ENCODE measurements around the gene SLC10A7. TPM values are rescaled to one million over a fixed set of nuclear protein-coding genes. Genes with fewer than 3 reads are reported as not detected.

SLC10A7 gene
- total and polyA plus RNA-seq, 2 donors (not counting 1 experiment from before 2014, with no cell fraction given): 5.7 to 18.3 TPM

DNA sequence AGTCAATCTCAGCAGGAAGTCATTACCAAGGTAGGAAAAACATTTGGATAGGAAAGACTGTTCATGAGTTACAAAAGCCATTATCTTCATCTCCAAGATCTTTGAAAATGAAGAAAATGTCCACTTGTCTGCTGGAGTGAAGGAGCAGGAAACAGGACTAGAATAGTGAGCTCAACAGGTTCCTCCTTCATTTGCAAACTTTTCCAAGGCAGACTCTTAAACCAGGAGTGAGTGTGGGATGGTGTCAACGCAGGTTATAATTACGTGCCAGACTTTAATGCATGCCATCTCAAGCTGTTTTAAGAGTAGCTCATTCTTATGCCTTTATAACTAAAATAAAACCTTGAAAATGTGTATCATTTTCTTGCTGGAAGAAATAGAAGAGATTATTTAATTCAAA is 310.9 kb downstream of the SLC10A7 start:
- no peak for ATAC-seq (ENCODE audit: low read depth)

DNA sequence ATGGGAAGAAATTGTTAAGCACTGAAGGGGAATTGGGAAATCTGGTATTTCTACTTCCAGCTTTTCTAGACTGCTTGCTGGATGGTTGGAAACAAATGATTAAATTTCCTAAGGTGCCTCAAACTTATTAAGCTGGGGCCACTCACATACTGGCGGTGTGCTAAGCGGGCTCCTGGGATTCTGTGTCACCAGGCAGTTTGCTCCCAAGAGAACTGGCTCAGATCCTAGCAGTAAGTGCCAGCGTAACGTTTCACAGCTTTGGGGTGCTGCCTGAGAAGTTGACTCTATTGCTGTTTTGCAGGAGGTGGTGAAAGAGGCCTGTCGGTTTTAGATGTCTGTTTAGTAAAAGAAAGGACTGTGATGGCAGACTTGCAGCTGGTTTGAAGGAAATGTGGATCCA is 314.3 kb downstream of the SLC10A7 start:
- DNase-seq: no peak
- intact Hi-C loops (cut with micrococcal nuclease): no loop called here
- Histone ChIP-seq H3K27ac (ENCODE audit: low read length in 2 of 2) (no peak overlapping the region), H3K9me3 (ENCODE audit: control extremely low read depth in 1 of 3, control insufficient read depth in 2 of 3, insufficient read depth in 1 of 3, low read length in 2 of 3) (peaks cover 0 to 1% (median 0%) of the 10 kb centered on the region in 3 donors), H4K20me1 (ENCODE audit: control insufficient read depth, insufficient read depth, low read length, poor library complexity, severe bottlenecking) (no peaks in the 10 kb centered on the region), H2AFZ (ENCODE audit: insufficient read depth, low read depth, low read length, poor library complexity, severe bottlenecking) (no peak overlapping the region), H3K36me3 (replicated peaks in 1 of 2; ENCODE audit: control extremely low read depth in 1 of 2, control insufficient read depth in 1 of 2, extremely low read depth in 1 of 2, insufficient read depth in 2 of 2, low read length in 1 of 2) (peaks cover 3 to 6% of the 10 kb centered on the region in 2 experiments), H3K9ac (ENCODE audit: low read length) (no peak overlapping the region), H3K79me2 (ENCODE audit: control insufficient read depth, insufficient read depth, low read length) (no peaks in the 10 kb centered on the region), H3K4me1 (ENCODE audit: control insufficient read depth in 2 of 2, insufficient read depth in 2 of 2, low read length in 2 of 2) (no peaks in the 10 kb centered on the region), H3K4me2 (replicated peaks; ENCODE audit: low read depth, low read length, poor library complexity, severe bottlenecking) (no peak overlapping the region), H3K4me3 (ENCODE audit: control extremely low read depth in 1 of 5, extremely low read depth in 1 of 5, insufficient read depth in 1 of 5, low read depth in 2 of 5, low read length in 4 of 5) (no peak overlapping the region), H3K27me3 (replicated peaks in 1 of 4; ENCODE audit: control extremely low read depth in 1 of 4, control insufficient read depth in 3 of 4, insufficient read depth in 4 of 4, low read length in 3 of 4) (no peaks in the 10 kb centered on the region)
- Mint-ChIP-seq H3K27ac (no peak overlapping the region), H3K4me3 (no peak overlapping the region), H3K27me3 (no peaks in the 10 kb centered on the region), H3K4me1 (no peaks in the 10 kb centered on the region), H3K9me3 (ENCODE audit: insufficient read depth) (peaks cover 2% of the 10 kb centered on the region)
- ChIA-PET CTCF (no interaction called here), POLR2A (no interaction called here)
- 94% methylated on average over 5 of the region's 5 CpGs for WGBS (ENCODE audit: insufficient coverage)
- ATAC-seq (ENCODE audit: low read depth): no peak
- no peak for TF ChIP-seq EZH2 (IDR thresholded peaks at IDR 0.05; ENCODE audit: borderline replicate concordance, insufficient read depth, low read depth, low read length, poor library complexity, severe bottlenecking)
- TF ChIP-seq, protein P1, sequence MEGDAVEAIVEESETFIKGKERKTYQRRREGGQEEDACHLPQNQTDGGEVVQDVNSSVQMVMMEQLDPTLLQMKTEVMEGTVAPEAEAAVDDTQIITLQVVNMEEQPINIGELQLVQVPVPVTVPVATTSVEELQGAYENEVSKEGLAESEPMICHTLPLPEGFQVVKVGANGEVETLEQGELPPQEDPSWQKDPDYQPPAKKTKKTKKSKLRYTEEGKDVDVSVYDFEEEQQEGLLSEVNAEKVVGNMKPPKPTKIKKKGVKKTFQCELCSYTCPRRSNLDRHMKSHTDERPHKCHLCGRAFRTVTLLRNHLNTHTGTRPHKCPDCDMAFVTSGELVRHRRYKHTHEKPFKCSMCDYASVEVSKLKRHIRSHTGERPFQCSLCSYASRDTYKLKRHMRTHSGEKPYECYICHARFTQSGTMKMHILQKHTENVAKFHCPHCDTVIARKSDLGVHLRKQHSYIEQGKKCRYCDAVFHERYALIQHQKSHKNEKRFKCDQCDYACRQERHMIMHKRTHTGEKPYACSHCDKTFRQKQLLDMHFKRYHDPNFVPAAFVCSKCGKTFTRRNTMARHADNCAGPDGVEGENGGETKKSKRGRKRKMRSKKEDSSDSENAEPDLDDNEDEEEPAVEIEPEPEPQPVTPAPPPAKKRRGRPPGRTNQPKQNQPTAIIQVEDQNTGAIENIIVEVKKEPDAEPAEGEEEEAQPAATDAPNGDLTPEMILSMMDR (IDR thresholded peaks at IDR 0.05): no peak

More for the DNA sequence above, 310.9 kb downstream of the SLC10A7 start:
- ChIA-PET CTCF (no interaction called here), POLR2A (no interaction called here)
- H3K27me3 Mint-ChIP-seq: no peaks in the 10 kb centered on the region
- no CpG with 5 or more reads among the region's 2 CpGs for WGBS (ENCODE audit: insufficient coverage)
- H3K9ac ChIP-seq (ENCODE audit: low read length): no peak overlapping the region
- no peaks in the 10 kb centered on the region for H3K36me3 ChIP-seq (replicated peaks in 1 of 2; ENCODE audit: control extremely low read depth in 1 of 2, control insufficient read depth in 1 of 2, extremely low read depth in 1 of 2, insufficient read depth in 2 of 2, low read length in 1 of 2)
- H4K20me1 ChIP-seq (ENCODE audit: control insufficient read depth, insufficient read depth, low read length, poor library complexity, severe bottlenecking): no peaks in the 10 kb centered on the region
- intact Hi-C loops (cut with micrococcal nuclease): no loop called here
- no peaks in the 10 kb centered on the region for H3K79me2 ChIP-seq (ENCODE audit: control insufficient read depth, insufficient read depth, low read length)
- TF ChIP-seq EZH2 (IDR thresholded peaks at IDR 0.05; ENCODE audit: borderline replicate concordance, insufficient read depth, low read depth, low read length, poor library complexity, severe bottlenecking): no peak
- TF ChIP-seq, protein P1 (IDR thresholded peaks at IDR 0.05): no peak
- H3K27me3 ChIP-seq (replicated peaks in 1 of 4; ENCODE audit: control extremely low read depth in 1 of 4, control insufficient read depth in 3 of 4, insufficient read depth in 4 of 4, low read length in 3 of 4): no peaks in the 10 kb centered on the region
- no peak for DNase-seq
- no peaks in the 10 kb centered on the region for H3K9me3 Mint-ChIP-seq (ENCODE audit: insufficient read depth)
- H3K27ac ChIP-seq (ENCODE audit: low read length in 2 of 2): no peak overlapping the region
- no peaks in the 10 kb centered on the region for H3K4me1 Mint-ChIP-seq
- no peak overlapping the region for H3K4me3 ChIP-seq (ENCODE audit: control extremely low read depth in 1 of 5, extremely low read depth in 1 of 5, insufficient read depth in 1 of 5, low read depth in 2 of 5, low read length in 4 of 5)
- H3K9me3 ChIP-seq (ENCODE audit: control extremely low read depth in 1 of 3, control insufficient read depth in 2 of 3, insufficient read depth in 1 of 3, low read length in 2 of 3): no peaks in the 10 kb centered on the region
- no peak overlapping the region for H3K4me2 ChIP-seq (replicated peaks; ENCODE audit: low read depth, low read length, poor library complexity, severe bottlenecking)
- H3K4me1 ChIP-seq (ENCODE audit: control insufficient read depth in 2 of 2, insufficient read depth in 2 of 2, low read length in 2 of 2): no peaks in the 10 kb centered on the region
- H3K27ac Mint-ChIP-seq: no peak overlapping the region
- H2AFZ ChIP-seq (ENCODE audit: insufficient read depth, low read depth, low read length, poor library complexity, severe bottlenecking): no peak overlapping the region
- no peak overlapping the region for H3K4me3 Mint-ChIP-seq

Small RNA genes lying within 50 kb of the gene (small RNA-seq; reads per million reads assigned to genes)
- not detected for gene MIR7849 (ENCODE audit: insufficient read length, low read depth, low replicate concordance)

Other genes starting within 250 kb of the SLC10A7 start
- not detected in 2 replicates for gene POU4F2, start 117.0 kb upstream of the SLC10A7 start, total RNA-seq
- not detected in 2 replicates for gene POU4F2, start 117.0 kb upstream of the SLC10A7 start, polyA plus RNA-seq

All from B cell (primary cell).